GM12865 (cell line): ENCODE measurements around the gene GPRC5B.

Source experiments
- DNase-seq: peaks from one replicate; pipeline ENCODE4 v3.0.0; 2010; ENCODE audit warnings: low read depth
- H3K4me3 ChIP-seq: 2 replicates; pipeline ENCODE4 v1.5.1; 2011; ENCODE audit warnings: mild to moderate bottlenecking, low read depth, low read length, control low read depth
- TF ChIP-seq, protein P1 (sequence below): IDR thresholded peaks from 2 replicates; pipeline ENCODE4 v1.5.1; 2011; ENCODE audit warnings: low read length, control low read depth, low read depth, inconsistent platforms; ENCODE audit not compliant: insufficient read depth; ENCODE audit errors: missing control alignments

Gene GPRC5B

GRCh38 chr16:19857593-19858339, 26.9 kb downstream of the GPRC5B start:
- H3K4me3 ChIP-seq: no peak overlapping the region
- no peak for DNase-seq
- TF ChIP-seq, protein P1, sequence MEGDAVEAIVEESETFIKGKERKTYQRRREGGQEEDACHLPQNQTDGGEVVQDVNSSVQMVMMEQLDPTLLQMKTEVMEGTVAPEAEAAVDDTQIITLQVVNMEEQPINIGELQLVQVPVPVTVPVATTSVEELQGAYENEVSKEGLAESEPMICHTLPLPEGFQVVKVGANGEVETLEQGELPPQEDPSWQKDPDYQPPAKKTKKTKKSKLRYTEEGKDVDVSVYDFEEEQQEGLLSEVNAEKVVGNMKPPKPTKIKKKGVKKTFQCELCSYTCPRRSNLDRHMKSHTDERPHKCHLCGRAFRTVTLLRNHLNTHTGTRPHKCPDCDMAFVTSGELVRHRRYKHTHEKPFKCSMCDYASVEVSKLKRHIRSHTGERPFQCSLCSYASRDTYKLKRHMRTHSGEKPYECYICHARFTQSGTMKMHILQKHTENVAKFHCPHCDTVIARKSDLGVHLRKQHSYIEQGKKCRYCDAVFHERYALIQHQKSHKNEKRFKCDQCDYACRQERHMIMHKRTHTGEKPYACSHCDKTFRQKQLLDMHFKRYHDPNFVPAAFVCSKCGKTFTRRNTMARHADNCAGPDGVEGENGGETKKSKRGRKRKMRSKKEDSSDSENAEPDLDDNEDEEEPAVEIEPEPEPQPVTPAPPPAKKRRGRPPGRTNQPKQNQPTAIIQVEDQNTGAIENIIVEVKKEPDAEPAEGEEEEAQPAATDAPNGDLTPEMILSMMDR: no peak

DNA sequence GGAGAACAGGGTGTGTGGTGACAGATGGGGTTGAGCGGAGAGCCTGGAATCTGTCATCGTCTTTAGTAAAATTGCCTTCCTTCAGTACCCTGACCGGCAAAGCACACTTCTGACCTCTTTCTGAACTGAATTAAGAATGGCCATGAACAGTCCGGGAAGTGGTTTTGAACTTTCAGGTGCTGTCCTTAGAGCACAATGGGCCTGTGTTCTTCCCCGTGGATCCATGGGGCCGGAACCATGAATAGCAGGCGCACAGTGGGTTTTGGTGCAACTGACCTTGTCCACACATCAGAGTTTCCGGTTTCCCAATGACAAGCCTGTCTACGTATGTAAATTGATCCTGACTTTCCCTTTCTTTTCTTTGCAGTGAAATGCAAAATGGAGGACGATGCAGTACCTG, 28.5 kb downstream of the GPRC5B start:
- DNase-seq: no peak
- TF ChIP-seq, protein P1: no peak
- no peak overlapping the region for H3K4me3 ChIP-seq

DNA sequence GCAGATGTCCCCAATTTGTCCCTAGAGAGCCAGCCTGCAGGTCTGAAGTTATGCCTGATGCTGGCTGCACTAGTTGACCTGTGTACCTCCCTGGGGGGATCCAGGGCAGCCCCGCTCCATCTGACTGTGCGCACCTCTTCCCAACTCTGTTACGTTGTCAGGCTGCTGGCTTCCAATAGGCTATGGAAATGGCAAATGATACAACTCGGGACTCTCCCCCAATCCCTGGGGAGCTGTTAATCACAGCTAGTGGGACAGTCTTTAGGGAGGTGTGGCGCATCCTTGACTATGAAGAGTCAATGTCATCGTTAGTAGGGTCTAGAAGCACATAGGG, 30.1 kb downstream of the GPRC5B start:
- TF ChIP-seq, protein P1: no peak
- no peak overlapping the region for H3K4me3 ChIP-seq
- DNase-seq: no peak

GRCh38 chr16:19853742-19854542, 30.7 kb downstream of the GPRC5B start:
- no peak overlapping the region for H3K4me3 ChIP-seq
- TF ChIP-seq, protein P1: no peak
- no peak for DNase-seq

DNA sequence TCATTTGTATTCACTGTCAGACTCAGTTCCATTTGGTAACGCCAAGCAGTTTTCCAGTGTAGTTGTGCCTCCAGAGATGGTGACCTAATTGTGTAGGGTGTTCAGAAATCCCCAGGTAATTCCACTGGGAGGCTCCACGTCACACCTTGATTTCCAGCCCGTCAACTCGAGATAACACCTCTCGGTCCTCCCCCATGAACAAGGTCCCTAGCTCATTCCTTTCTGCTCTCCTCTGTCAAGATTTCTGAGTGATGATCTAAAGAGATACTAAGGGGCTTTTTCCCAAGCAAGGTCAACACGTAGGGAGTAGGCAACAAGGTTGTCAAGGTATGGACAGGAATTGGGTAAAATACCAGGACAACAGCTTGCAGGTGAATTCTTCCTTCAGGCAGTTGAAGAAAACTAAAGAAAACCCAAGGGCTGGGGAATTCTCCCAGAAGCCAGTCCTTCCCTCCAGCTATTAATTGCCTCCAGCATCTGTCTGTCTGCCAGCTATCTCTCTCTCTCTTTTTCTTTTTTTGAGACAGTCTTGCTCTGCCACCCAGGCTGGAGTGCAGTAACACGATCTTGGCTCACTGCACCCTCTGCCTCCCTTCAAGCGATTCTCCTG, 31.4 kb downstream of the GPRC5B start:
- H3K4me3 ChIP-seq: no peak overlapping the region
- TF ChIP-seq, protein P1: no peak
- DNase-seq: no peak

DNA sequence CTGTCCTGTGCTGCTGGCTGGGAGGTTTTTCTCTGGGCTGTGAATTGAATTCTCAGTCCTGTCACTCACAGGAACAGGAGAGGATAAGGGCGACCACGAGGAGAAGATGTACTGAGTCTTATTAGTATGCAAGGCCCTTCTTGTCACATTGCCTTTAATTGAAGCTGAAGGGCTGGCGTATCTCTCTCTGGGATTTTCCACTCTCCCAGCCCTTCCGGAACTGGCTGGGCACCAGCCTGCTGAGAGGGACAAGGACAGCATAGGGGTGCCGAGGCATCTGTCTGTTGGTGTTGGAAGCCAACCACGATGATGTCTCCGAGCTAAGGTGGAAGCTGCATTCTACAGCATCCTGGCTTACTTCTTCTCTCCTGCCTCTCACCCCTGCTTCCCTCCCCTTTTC, 33.2 kb downstream of the GPRC5B start:
- TF ChIP-seq, protein P1: no peak

More for the DNA sequence above, 33.2 kb downstream of the GPRC5B start:
- no peak overlapping the region for H3K4me3 ChIP-seq
- DNase-seq: no peak
